ENCODE results near the gene SLC25A24. TPM values are rescaled to one million over a fixed set of nuclear protein-coding genes. Genes with fewer than 3 reads are reported as not detected.
"Not testable (repeated sequence)": the region's sequence is repeated elsewhere in the genome, so short reads cannot be mapped to it uniquely, and the experiment has no call there.

The SLC25A24 gene
- total RNA-seq, 2 experiments from 2014 or later: 13.6 to 15.4 TPM

DNA sequence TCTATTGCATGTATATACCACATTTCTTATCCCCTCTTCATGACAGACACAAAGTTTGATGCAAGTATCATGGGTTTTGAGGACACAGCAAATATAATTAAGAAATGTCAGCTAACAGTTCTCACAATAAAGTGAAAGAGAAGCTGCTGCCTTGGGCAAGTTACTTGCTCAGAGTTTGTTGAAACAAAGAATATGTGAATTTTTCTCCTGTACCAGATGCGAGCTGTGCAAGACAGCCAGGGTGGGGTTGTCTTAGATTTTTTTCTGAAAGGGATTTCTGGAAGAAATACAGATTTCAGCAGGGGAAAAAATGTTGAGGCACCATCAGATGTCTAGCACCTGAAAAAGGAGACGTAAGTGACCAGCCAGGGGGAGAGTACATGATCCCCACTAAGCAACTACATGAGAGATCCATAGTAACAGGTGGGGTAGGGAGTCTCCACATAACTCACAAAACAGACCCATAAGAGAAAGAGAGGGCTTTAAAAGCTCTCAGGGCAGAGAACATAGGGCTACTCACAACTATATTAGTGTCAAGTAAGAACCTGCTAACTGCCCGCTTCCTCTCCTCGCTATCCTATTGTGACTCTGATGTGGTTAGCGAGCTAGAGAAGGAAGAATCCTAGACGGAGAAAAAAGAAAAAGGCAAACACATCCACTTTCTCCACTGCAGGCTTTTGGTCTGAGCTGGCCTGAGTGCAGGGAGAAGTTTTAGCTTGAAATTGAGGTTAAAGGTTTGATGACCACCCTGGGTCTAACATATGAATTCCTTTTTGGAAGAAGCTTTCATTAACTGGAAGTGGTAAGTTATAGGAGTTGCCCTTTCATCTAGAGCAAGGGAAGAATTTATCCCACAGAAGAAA, 16.1 kb upstream of the SLC25A24 start:
- H3K36me3 Mint-ChIP-seq (ENCODE audit: low read depth); ATAC-seq; H3K9me3 Mint-ChIP-seq (ENCODE audit: low read depth); H3K27ac Mint-ChIP-seq; CTCF ChIA-PET; intact Hi-C loops (cut with DNase I, micrococcal nuclease); H3K4me1 Mint-ChIP-seq; POLR2A ChIA-PET; H3K27me3 Mint-ChIP-seq; H3K4me3 Mint-ChIP-seq; DNase-seq: not testable (repeated sequence)

DNA sequence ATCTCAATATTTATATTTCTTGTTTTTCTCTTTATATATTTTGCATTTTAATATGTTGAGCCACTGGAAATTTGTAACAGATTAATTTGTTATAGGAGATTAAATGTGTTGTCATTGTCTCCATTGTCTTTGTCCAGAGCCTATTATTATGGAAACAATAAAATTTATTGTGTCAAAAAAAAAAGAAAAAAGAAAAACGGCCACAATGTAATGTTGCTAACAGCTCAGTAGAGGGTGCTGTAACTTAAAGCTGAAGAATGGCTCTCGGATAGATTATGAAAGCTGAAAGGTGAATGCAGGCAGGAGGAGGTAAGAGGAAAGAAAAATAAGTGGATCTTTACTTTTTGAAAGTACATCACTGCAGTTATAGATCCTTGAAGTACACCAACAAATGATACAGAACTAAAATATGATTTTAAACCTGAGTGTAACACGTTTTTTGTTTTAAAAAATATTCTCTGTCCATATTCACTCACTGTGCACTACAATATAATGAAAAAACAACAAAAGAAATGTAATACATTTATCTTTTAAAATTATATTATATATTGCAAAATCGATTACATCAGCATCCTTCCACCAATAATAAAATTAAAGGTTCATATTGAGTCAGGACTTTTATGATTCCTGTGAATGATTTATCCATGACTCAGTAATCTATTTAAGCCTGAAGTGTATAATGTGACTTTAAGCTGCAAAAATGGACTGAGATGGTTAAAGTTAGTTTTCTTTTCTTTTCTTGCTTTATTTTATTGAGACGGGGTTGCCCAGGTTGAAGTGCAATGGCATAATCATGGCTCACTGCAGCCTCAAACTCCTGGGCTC, 14.7 kb upstream of the SLC25A24 start:
- H3K9me3 Mint-ChIP-seq (ENCODE audit: low read depth); H3K36me3 Mint-ChIP-seq (ENCODE audit: low read depth); DNase-seq; ATAC-seq; H3K4me1 Mint-ChIP-seq; intact Hi-C loops (cut with DNase I, micrococcal nuclease); H3K27ac Mint-ChIP-seq; POLR2A ChIA-PET; H3K27me3 Mint-ChIP-seq; H3K4me3 Mint-ChIP-seq: not testable (repeated sequence)
- CTCF ChIA-PET: interaction anchor here (0.7 kb wide), 1 partner anchor 746 kb away, joined by 6 read pairs; no protein-coding TSS in a partner anchor

GRCh38 chr1:108211014-108211413, 10.9 kb upstream of the SLC25A24 start:
- ChIA-PET CTCF (interaction anchor here (1.3 kb wide), 1 partner anchor 11 kb away, joined by 5 read pairs; the partner anchor contains the start of gene SLC25A24), POLR2A (no interaction called here)
- peaks cover 6% of the 10 kb centered on the region for H3K4me1 Mint-ChIP-seq
- H3K36me3 Mint-ChIP-seq (ENCODE audit: low read depth): no peaks in the 10 kb centered on the region
- H3K9me3 Mint-ChIP-seq (ENCODE audit: low read depth): no peaks in the 10 kb centered on the region
- DNase-seq (no peak), ATAC-seq (no peak)
- H3K27me3 Mint-ChIP-seq: peaks cover 21% of the 10 kb centered on the region
- intact Hi-C loops (cut with DNase I, micrococcal nuclease): no loop called here
- no peak overlapping the region for H3K27ac Mint-ChIP-seq
- H3K4me3 Mint-ChIP-seq: no peak overlapping the region

DNA sequence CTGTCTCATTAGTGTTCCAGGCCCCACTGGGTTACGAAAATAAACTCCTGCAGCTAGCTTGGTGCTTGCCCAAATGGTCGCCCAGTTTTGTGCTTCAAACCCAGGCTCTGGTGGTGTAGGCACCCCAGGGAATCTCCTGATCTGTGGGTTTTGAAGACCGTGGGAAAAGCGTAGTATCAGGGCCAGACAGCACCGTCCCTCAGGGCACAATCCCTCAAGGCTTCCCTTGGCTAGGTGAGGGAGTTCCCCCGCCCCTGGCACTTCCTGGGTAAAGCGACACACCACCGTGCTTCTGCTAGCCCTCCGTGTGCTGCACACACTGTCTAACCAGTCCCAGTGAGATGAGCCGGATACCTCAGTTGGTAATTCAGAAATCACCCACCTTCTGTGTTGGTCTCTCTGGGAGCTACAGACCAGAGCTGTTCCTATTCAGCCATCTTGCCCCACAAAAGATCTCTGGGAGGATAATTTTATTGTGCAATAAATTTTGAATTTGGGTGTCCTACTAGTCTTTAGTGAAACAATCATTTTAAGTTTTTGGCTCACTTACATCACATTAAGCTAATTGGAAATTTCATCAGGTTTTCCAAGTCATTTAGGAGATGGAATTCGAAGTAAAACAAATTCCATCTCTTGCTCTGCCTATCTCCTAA, 9.4 kb upstream of the SLC25A24 start:
- H3K9me3 Mint-ChIP-seq (ENCODE audit: low read depth): no peaks in the 10 kb centered on the region
- H3K27me3 Mint-ChIP-seq: peaks cover 21% of the 10 kb centered on the region
- ATAC-seq (peak; percentile 36), DNase-seq (peak; percentile 29)
- H3K27ac Mint-ChIP-seq: no peak overlapping the region
- H3K36me3 Mint-ChIP-seq (ENCODE audit: low read depth): no peaks in the 10 kb centered on the region
- intact Hi-C loops (cut with DNase I, micrococcal nuclease): loop anchor here in 1 of 2 experiments (10.0 kb wide), 1 partner anchor 895 kb away; no protein-coding TSS in a partner anchor
- POLR2A ChIA-PET: no interaction called here
- CTCF ChIA-PET: interaction anchor here (0.7 to 1.6 kb wide), 3 partner anchors 9 to 428 kb away, joined by 3 read pairs; partner anchors contain the start of genes EEIG2 and SLC25A24
- no peak overlapping the region for H3K4me3 Mint-ChIP-seq
- H3K4me1 Mint-ChIP-seq: peaks cover 6% of the 10 kb centered on the region

- intact Hi-C loops (cut with DNase I, micrococcal nuclease): loop anchor here in 1 of 2 experiments (10.0 kb wide), 1 partner anchor 896 kb away; no protein-coding TSS in a partner anchor
- Mint-ChIP-seq H3K9me3 (ENCODE audit: low read depth) (no peaks in the 10 kb centered on the region), H3K36me3 (ENCODE audit: low read depth) (no peaks in the 10 kb centered on the region), H3K27ac (no peak overlapping the region), H3K4me1 (peaks cover 6% of the 10 kb centered on the region), H3K4me3 (no peak overlapping the region), H3K27me3 (peaks cover 21% of the 10 kb centered on the region)
- ATAC-seq (no peak), DNase-seq (no peak)
- CTCF ChIA-PET: interaction anchor here (1.6 kb wide), 1 partner anchor 9 kb away, joined by 3 read pairs; the partner anchor contains the start of gene SLC25A24
- POLR2A ChIA-PET: no interaction called here
Measured at GRCh38 chr1:108208724-108209446, 8.7 kb upstream of the SLC25A24 start.

DNA sequence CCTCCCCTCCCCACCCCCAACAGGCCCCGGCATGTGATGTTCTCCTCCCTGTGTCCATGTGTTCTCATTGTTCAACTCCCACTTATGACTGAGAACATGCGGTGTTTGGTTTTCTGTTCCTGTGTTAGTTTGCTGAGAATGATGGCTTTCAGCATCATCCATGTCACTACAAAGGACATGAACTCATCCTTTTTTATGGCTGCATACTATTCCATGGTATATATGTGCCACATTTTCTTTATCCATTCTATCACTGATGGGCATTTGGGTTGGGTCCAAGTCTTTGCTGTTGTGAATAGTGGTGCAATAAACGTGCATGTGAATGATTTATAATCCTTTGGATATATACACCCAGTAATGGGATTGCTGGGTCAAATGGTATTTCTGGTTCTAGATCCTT, 3.4 kb upstream of the SLC25A24 start:
- H3K4me3 Mint-ChIP-seq; H3K36me3 Mint-ChIP-seq (ENCODE audit: low read depth); CTCF ChIA-PET; POLR2A ChIA-PET; H3K27ac Mint-ChIP-seq; H3K9me3 Mint-ChIP-seq (ENCODE audit: low read depth); DNase-seq; ATAC-seq: not testable (repeated sequence)
- intact Hi-C loops (cut with DNase I, micrococcal nuclease): loop anchor here (5.0 to 10.0 kb wide), 5 partner anchors 309 to 901 kb away; partner anchors contain the start of gene EEIG2 (in 1 of the 2)
- Mint-ChIP-seq H3K4me1 (peaks cover 15% of the 10 kb centered on the region), H3K27me3 (peaks cover 11% of the 10 kb centered on the region)

DNA sequence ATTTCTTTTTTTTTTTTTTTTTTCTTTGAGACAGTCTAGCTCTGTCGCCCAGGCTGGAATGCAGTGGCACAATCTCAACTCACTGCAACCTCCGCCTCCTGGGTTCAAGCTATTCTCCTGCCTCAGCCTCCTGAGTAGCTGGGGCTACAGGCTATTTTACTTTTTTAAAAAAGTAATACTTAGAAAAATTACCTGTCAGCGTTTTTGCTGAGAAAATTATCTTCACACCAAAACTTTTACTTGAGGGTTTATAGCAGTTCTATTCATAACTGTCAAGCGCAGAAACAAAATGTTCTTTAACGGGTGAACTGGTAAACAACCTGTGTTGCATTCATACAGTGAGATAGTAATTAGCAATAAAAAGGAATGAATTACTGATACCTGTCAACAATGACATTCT, 1.5 kb upstream of the SLC25A24 start:
- peaks cover under 1% of the 10 kb centered on the region for H3K36me3 Mint-ChIP-seq (ENCODE audit: low read depth)
- H3K9me3 Mint-ChIP-seq (ENCODE audit: low read depth): no peaks in the 10 kb centered on the region
- intact Hi-C loops (cut with DNase I, micrococcal nuclease): loop anchor here (2.0 to 10.0 kb wide), 6 partner anchors 237 to 903 kb away; partner anchors contain the start of genes EEIG2 (in 1 of the 2) and VAV3 (in 1 of the 2)
- no peak overlapping the region for H3K27ac Mint-ChIP-seq
- DNase-seq: no peak
- peak overlapping the region; percentile 84 for H3K4me3 Mint-ChIP-seq
- ChIA-PET CTCF (interaction anchor here (0.6 kb wide), 1 partner anchor 442 kb away, joined by 3 read pairs; no protein-coding TSS in a partner anchor), POLR2A (interaction anchor here (1.0 kb wide), 1 partner anchor 459 kb away, joined by 4 read pairs; the partner anchor contains the start of gene HENMT1)
- ATAC-seq: no peak
- peaks cover 6% of the 10 kb centered on the region for H3K27me3 Mint-ChIP-seq
- H3K4me1 Mint-ChIP-seq: peaks cover 26% of the 10 kb centered on the region

- H3K4me1 Mint-ChIP-seq: peaks cover 26% of the 10 kb centered on the region
- ChIA-PET POLR2A (interaction anchor here (1.0 kb wide), 2 partner anchors 460 to 890 kb away, joined by 3 to 4 read pairs; partner anchors contain the start of genes HENMT1 and TMEM167B), CTCF (interaction anchor here (0.5 to 2.1 kb wide), 7 partner anchors 9 to 415 kb away, joined by 3 to 5 read pairs (median 4); no protein-coding TSS in a partner anchor)
- no peaks in the 10 kb centered on the region for H3K9me3 Mint-ChIP-seq (ENCODE audit: low read depth)
- no peaks in the 10 kb centered on the region for H3K27me3 Mint-ChIP-seq
- DNase-seq (peak; percentile 66), ATAC-seq (peak; percentile 67)
- intact Hi-C loops (cut with DNase I, micrococcal nuclease): loop anchor here (2.0 to 10.0 kb wide), 6 partner anchors 236 to 904 kb away; partner anchors contain the start of genes EEIG2 (in 1 of the 2) and VAV3 (in 1 of the 2)
- peaks cover 5% of the 10 kb centered on the region for H3K36me3 Mint-ChIP-seq (ENCODE audit: low read depth)
- H3K4me3 Mint-ChIP-seq: peak overlapping the region; percentile 84
- peak overlapping the region; percentile 73 for H3K27ac Mint-ChIP-seq
Measured at GRCh38 chr1:108200687-108201051, 526 bp upstream of the SLC25A24 start.

- H3K36me3 Mint-ChIP-seq (ENCODE audit: low read depth): peaks cover 15% of the 10 kb centered on the region
- DNase-seq (no peak), ATAC-seq (no peak)
- ChIA-PET POLR2A (interaction anchor here (0.6 kb wide), 1 partner anchor 692 kb away, joined by 7 read pairs; no protein-coding TSS in a partner anchor), CTCF (interaction anchor here (1.1 to 2.1 kb wide), 2 partner anchors 12 to 182 kb away, joined by 3 to 5 read pairs; no protein-coding TSS in a partner anchor)
- H3K27me3 Mint-ChIP-seq: no peaks in the 10 kb centered on the region
- peaks cover 26% of the 10 kb centered on the region for H3K4me1 Mint-ChIP-seq
- peak overlapping the region; percentile 78 for H3K27ac Mint-ChIP-seq
- no peaks in the 10 kb centered on the region for H3K9me3 Mint-ChIP-seq (ENCODE audit: low read depth)
- intact Hi-C loops (cut with DNase I, micrococcal nuclease): no loop called here
- peak overlapping the region; percentile 84 for H3K4me3 Mint-ChIP-seq
Measured at GRCh38 chr1:108199201-108199691, 897 bp downstream of the SLC25A24 start.

- H3K9me3 Mint-ChIP-seq (ENCODE audit: low read depth): peaks cover 7% of the 10 kb centered on the region
- peaks cover 35% of the 10 kb centered on the region for H3K36me3 Mint-ChIP-seq (ENCODE audit: low read depth)
- POLR2A ChIA-PET: no interaction called here
- intact Hi-C loops (cut with DNase I, micrococcal nuclease): no loop called here
- peaks cover 19% of the 10 kb centered on the region for H3K4me1 Mint-ChIP-seq
- DNase-seq: no peak
- CTCF ChIA-PET: no interaction called here
- H3K27me3 Mint-ChIP-seq: no peaks in the 10 kb centered on the region
- no peak overlapping the region for H3K4me3 Mint-ChIP-seq
- ATAC-seq: no peak
- H3K27ac Mint-ChIP-seq: no peak overlapping the region
Measured at GRCh38 chr1:108194051-108194450, 6.1 kb downstream of the SLC25A24 start.
